Astrocyte of the cerebellum (primary cell): ENCODE measurements around the gene SPSB1.

Experiments used
- DNase-seq: peaks from one replicate; pipeline ENCODE4 v3.0.0-alpha.2; 2011; ENCODE audit warnings: low read depth
- H3K4me3 ChIP-seq: 2 replicates; pipeline ENCODE4 v1.5.1; 2011; ENCODE audit warnings: mild to moderate bottlenecking, low read depth, low read length, moderate library complexity
- CTCF ChIP-seq: IDR thresholded peaks from 2 replicates; pipeline ENCODE4 v1.5.1; 2012; ENCODE audit warnings: low read length, low read depth, moderate library complexity, mild to moderate bottlenecking; ENCODE audit errors: missing control alignments
- in situ Hi-C: cut with HindIII; loops from 2 replicates; pipeline ENCODE4 v1.10.0; 2017; ENCODE audit warnings: low sequenced_read_pairs

Gene SPSB1

DNA sequence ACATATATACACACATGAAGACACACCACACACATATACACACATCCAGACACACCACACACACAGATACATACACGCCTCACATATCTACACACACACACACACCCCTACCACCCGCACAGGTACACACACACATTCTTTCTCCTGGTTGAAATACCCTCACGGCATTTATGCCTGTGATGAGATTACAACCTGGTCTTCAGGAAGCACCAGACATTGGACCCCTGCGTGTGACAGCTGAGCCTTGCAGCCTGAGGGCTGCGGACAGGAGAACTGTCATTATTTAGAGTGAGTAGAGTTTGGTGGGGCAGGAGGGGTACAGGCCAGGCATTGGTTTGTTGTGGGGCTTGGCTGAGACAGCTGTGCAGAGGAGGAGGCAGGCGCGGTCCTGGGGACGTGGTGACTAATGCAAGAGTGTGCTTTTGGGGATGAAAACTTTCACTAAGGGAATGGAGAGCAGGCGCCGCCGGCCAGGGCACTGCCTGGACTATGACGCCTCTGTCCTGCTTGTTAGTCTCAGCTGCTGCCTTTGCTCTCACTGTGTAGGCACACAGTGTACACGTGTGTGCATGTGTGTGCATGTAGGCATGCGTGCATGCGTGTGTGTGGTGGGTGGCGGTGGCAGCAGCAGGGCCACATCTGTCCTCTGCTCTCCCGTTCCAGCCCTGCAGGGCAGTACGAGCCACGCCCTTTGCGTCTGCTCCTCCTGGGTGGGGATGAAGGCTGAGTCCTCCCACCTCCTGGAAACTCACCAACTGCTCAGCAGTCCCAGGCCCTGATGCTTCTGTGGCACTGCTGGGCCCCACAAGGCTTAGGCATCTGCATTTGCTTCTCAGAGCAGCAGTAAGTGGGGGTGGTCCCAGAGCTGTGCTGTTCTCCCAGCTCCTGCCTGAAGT, 57.6 kb downstream of the SPSB1 start:
- no peak overlapping the region for H3K4me3 ChIP-seq
- in situ Hi-C loops = no loop called here
- no peak for DNase-seq
- no peak for TF ChIP-seq CTCF

- in situ Hi-C loops = no loop called here
- no peak for DNase-seq
- TF ChIP-seq CTCF = no peak
- H3K4me3 ChIP-seq = no peak overlapping the region
These were observed 58.3 kb downstream of the SPSB1 start for GRCh38 chr1:9350960-9351359.

GRCh38 chr1:9351654-9352271, 59.1 kb downstream of the SPSB1 start:
- no peak overlapping the region for H3K4me3 ChIP-seq
- TF ChIP-seq CTCF = no peak
- in situ Hi-C loops = no loop called here
- no peak for DNase-seq

DNA sequence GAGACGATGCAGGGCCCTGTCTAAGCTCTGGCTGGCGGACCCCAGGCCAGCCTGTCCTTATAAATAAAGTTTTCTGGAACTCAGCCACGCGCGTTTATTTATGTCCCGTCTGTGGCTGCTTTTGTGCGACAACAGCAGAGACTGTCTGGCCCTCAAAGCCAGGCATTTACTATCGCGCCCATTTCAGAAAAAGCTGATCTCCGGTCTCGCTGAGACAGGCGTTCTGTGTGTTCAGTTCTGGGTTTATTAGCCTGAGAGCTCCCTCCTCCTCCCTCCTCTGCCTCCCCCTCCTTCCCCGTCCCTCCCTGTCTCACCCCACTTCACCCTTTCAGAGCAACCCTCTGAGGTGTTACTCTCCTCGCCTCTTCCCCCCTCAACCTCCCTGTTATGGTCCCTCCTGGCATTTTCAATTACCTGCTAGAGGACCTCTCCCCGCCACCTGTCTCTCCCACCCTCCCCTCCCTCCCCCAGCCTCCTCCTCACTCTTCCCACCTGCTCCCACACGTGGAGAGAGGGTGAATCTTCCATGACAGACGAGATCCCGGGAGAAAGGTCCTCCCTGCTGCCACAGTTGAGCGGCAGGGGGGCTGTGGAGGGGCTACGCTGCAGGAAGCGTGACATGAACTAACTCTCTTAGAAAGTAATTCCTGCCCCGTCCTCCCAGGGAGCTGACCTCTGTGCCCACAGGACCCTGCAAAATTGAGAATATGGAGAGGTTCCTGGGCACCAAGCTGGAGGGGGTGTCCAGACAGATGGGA, 59.9 kb downstream of the SPSB1 start:
- in situ Hi-C loops = no loop called here
- no peak for TF ChIP-seq CTCF
- DNase-seq = no peak
- no peak overlapping the region for H3K4me3 ChIP-seq

DNA sequence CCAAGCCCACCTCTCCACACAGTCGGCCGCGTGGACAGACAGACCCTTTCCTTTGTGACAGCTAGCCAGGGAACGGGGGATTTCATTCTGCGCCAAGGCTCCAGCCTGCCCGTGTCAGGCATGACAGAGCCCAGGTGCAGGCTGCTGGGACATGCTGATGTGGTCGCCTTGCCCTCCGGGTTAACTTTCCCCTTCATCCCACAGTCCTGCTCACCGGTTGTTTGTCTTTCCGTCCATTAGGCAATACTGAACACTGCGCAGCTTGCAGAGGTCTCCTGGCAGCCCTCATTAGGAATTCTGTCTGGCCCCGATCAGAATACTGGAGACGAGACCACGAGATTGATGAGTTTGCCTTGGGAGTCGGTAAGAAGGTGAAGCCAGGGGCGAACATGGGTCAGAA, 62.8 kb downstream of the SPSB1 start:
- DNase-seq = no peak
- in situ Hi-C loops = no loop called here
- TF ChIP-seq CTCF = no peak
- no peak overlapping the region for H3K4me3 ChIP-seq

DNA sequence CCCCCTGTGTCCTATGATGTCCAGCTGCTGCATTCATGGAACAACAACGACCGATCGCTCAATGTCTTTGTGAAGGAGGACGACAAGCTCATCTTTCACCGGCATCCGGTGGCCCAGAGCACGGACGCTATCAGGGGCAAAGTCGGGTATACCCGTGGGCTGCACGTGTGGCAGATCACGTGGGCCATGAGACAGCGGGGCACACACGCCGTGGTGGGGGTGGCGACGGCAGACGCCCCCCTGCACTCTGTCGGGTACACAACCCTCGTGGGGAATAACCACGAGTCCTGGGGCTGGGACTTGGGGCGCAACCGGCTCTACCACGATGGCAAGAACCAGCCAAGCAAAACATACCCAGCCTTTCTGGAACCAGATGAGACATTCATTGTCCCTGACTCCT, 63.3 kb downstream of the SPSB1 start:
- DNase-seq = no peak
- no peak for TF ChIP-seq CTCF
- no peak overlapping the region for H3K4me3 ChIP-seq
- in situ Hi-C loops = no loop called here
